ENCODE results near the gene RNF41.

Gene RNF41

GRCh38 chr12:56244494-56244893 lies 22.8 kb upstream of the RNF41 start:
- DNase-seq, result no peak

GRCh38 chr12:56243731-56244181 lies 22.0 kb upstream of the RNF41 start:
- no peak for DNase-seq

GRCh38 chr12:56242986-56243385 lies 21.3 kb upstream of the RNF41 start:
- DNase-seq, result no peak

GRCh38 chr12:56241424-56242303 lies 19.9 kb upstream of the RNF41 start:
- no peak for DNase-seq

- DNase-seq, result no peak
Measured at GRCh38 chr12:56237552-56237951, 15.8 kb upstream of the RNF41 start.

GRCh38 chr12:56236985-56237384 lies 15.3 kb upstream of the RNF41 start:
- DNase-seq, result no peak

- no peak for DNase-seq
Measured at GRCh38 chr12:56236091-56236490, 14.4 kb upstream of the RNF41 start.

- no peak for DNase-seq
Measured at GRCh38 chr12:56234746-56235436, 13.2 kb upstream of the RNF41 start.

GRCh38 chr12:56231184-56231582 lies 9.5 kb upstream of the RNF41 start:
- no peak for DNase-seq

GRCh38 chr12:56230432-56231183 lies 8.9 kb upstream of the RNF41 start:
- no peak for DNase-seq

GRCh38 chr12:56229916-56230431 lies 8.3 kb upstream of the RNF41 start, which contains the start of gene SLC39A5:
Gene SLC39A5 (plus strand): TSS chr12:56230051. CDS start chr12:56231275, 1,224 bp downstream.
- DNase-seq, result no peak

GRCh38 chr12:56229082-56229481 lies 7.4 kb upstream of the RNF41 start:
- no peak for DNase-seq

GRCh38 chr12:56224954-56225353 lies 3.2 kb upstream of the RNF41 start:
- DNase-seq, result no peak

- peak; percentile 78 to 98 (median 95) for DNase-seq
Measured at GRCh38 chr12:56224102-56224701, 2.5 kb upstream of the RNF41 start, which contains the start of gene NABP2. Gene NABP2 (plus strand): TSS chr12:56224342. CDS start chr12:56224857, 515 bp downstream.

GRCh38 chr12:56223571-56224101 lies 1.9 kb upstream of the RNF41 start:
- DNase-seq, result no peak

GRCh38 chr12:56222531-56222895 lies 791 bp upstream of the RNF41 start:
- no peak for DNase-seq

GRCh38 chr12:56221232-56221756 lies 428 bp downstream of the RNF41 start:
- DNase-seq, result peak in 40 of 56 donors; percentile 11 to 67 (median 38)

GRCh38 chr12:56220611-56221231 lies 1.0 kb downstream of the RNF41 start:
- DNase-seq, result peak in 1 of 56 donors; percentile 45

GRCh38 chr12:56219840-56220239 lies 1.9 kb downstream of the RNF41 start:
- no peak for DNase-seq

- DNase-seq, result no peak
Measured at GRCh38 chr12:56216461-56216860, 5.3 kb downstream of the RNF41 start.
